CD14-positive monocyte (primary cell): ENCODE measurements around the gene HEATR1. TPM values are rescaled to one million over a fixed set of nuclear protein-coding genes. Genes with fewer than 3 reads are reported as not detected.

Experiments used
- DNase-seq, 3 donors: peaks; one replicate each; pipeline ENCODE4 v3.0.0-alpha.2; 2011 to 2022
- H2AFZ ChIP-seq: 2 replicates; pipeline ENCODE4 v1.6.0; 2012; ENCODE audit warnings: mild to moderate bottlenecking, low read depth, low read length, inconsistent platforms; ENCODE audit not compliant: insufficient read depth, poor library complexity, severe bottlenecking
- H3K27ac ChIP-seq, 2 donors: 1 replicate in 1 of 2; 2 replicates in 1 of 2; pipeline ENCODE4 v1.5.1; 2012 to 2013; ENCODE audit warnings: low read length in 2 of 2, control low read depth in 1 of 2, inconsistent platforms in 1 of 2, low read depth in 1 of 2, mild to moderate bottlenecking in 1 of 2
- H3K27me3 ChIP-seq, 2 donors: one replicate each; pipeline versions ENCODE4 v1.6.0 to v1.6.1; 2011 to 2013; ENCODE audit warnings: low read length in 2 of 2; ENCODE audit not compliant: control insufficient read depth in 2 of 2, insufficient read depth in 2 of 2
- H3K36me3 ChIP-seq, 2 donors: replicated peaks in 1 of 2; 1 replicate in 1 of 2; 2 replicates in 1 of 2; pipeline versions ENCODE4 v1.5.1 to v1.6.1; 2012 to 2013; ENCODE audit warnings: low read length in 2 of 2, control low read depth in 1 of 2, inconsistent platforms in 1 of 2, mild to moderate bottlenecking in 1 of 2; ENCODE audit not compliant: insufficient read depth in 2 of 2, control insufficient read depth in 1 of 2
- H3K4me1 ChIP-seq, 2 donors: 1 replicate in 1 of 2; 2 replicates in 1 of 2; pipeline versions ENCODE4 v1.5.1 to v1.6.1; 2012 to 2013; ENCODE audit warnings: low read length in 2 of 2, control low read depth in 1 of 2, inconsistent platforms in 1 of 2, mild to moderate bottlenecking in 1 of 2, moderate library complexity in 1 of 2; ENCODE audit not compliant: insufficient read depth in 2 of 2, control insufficient read depth in 1 of 2
- H3K4me2 ChIP-seq: replicated peaks from 2 replicates; pipeline ENCODE3; 2012; ENCODE audit warnings: low read length, moderate library complexity, mild to moderate bottlenecking; ENCODE audit not compliant: poor library complexity, severe bottlenecking; ENCODE audit errors: extremely low read depth
- H3K4me3 ChIP-seq, 3 experiments: fragments of 200-600 bp in 1 of 3; sonication (generic) in 1 of 3; replicated peaks in 1 of 3; 1 replicate in 2 of 3; 2 replicates in 1 of 3; pipeline ENCODE4 v1.5.1; 2011 to 2013; ENCODE audit warnings: low read length in 3 of 3, mild to moderate bottlenecking in 3 of 3, control low read depth in 2 of 3, low read depth in 2 of 3, inconsistent platforms in 1 of 3, moderate library complexity in 1 of 3
- H3K79me2 ChIP-seq: 2 replicates; pipeline ENCODE4 v1.6.0; 2012; ENCODE audit warnings: mild to moderate bottlenecking, control low read depth, inconsistent platforms, low read length, moderate library complexity; ENCODE audit not compliant: insufficient read depth
- H3K9ac ChIP-seq: 2 replicates; pipeline ENCODE4 v1.6.0; 2017; ENCODE audit warnings: low read length, mild to moderate bottlenecking; ENCODE audit not compliant: insufficient read depth, poor library complexity, severe bottlenecking
- H3K9me3 ChIP-seq, 2 donors: replicated peaks in 1 of 2; 1 replicate in 1 of 2; 2 replicates in 1 of 2; pipeline versions ENCODE4 v1.5.1 to v1.6.1; 2012 to 2013; ENCODE audit warnings: low read length in 2 of 2, control low read depth in 1 of 2; ENCODE audit not compliant: control insufficient read depth in 1 of 2, insufficient read depth in 1 of 2
- H4K20me1 ChIP-seq: 2 replicates; pipeline ENCODE4 v1.6.0; 2012; ENCODE audit warnings: mild to moderate bottlenecking, low read length, control low read depth, moderate library complexity; ENCODE audit not compliant: insufficient read depth
- H3K27ac Mint-ChIP-seq, 7 donors: one replicate each; pipeline ENCODE4 v1.8.0; 2020; ENCODE audit warnings: mild to moderate bottlenecking in 7 of 7, mixed read lengths in 7 of 7, moderate library complexity in 6 of 7, inconsistent platforms in 2 of 7
- H3K27me3 Mint-ChIP-seq, 3 donors: one replicate each; pipeline ENCODE4 v1.8.0; 2021 to 2022; ENCODE audit warnings: low read depth in 3 of 3, mild to moderate bottlenecking in 3 of 3, mixed read lengths in 3 of 3, moderate library complexity in 3 of 3, inconsistent platforms in 1 of 3
- H3K36me3 Mint-ChIP-seq, 2 donors: one replicate each; pipeline ENCODE4 v1.8.0; 2020; ENCODE audit warnings: mixed read lengths in 2 of 2, inconsistent platforms in 1 of 2, mild to moderate bottlenecking in 1 of 2
- H3K4me1 Mint-ChIP-seq: one replicate; pipeline ENCODE4 v1.8.0; 2020; ENCODE audit warnings: mild to moderate bottlenecking, mixed read lengths
- H3K4me3 Mint-ChIP-seq, 2 donors: one replicate each; pipeline ENCODE4 v1.8.0; 2020; ENCODE audit warnings: mild to moderate bottlenecking in 2 of 2, mixed read lengths in 2 of 2, moderate library complexity in 1 of 2
- H3K9me3 Mint-ChIP-seq, 7 donors: one replicate each; pipeline ENCODE4 v1.8.0; 2020 to 2022; ENCODE audit warnings: mixed read lengths in 7 of 7, mild to moderate bottlenecking in 6 of 7, moderate library complexity in 6 of 7, inconsistent platforms in 2 of 7
- WGBS: methylation state at CpG from one replicate; pipeline ENCODE4 v1.1.5; 2013; ENCODE audit warnings: missing lambda C conversion rate; ENCODE audit not compliant: insufficient coverage; 5-methylcytosine and 5-hydroxymethylcytosine counted together
- intact Hi-C, 2 donors: fragments of 100-400 bp; cut with micrococcal nuclease; formaldehyde crosslinking; loops; one replicate each; pipeline versions ENCODE4 v1.15.0 to v1.15.1; 2023
- polyA plus RNA-seq, 3 donors: library from polyadenylated mRNA; depleted of rRNA in 1 of 3; unstranded in 2 of 3; stranded (reverse) in 1 of 3; fragments of 300-500 nt in 2 of 3; fragments of >200 nt in 1 of 3; fragmentation: Illumina TruSeq in 2 of 3; gene quantifications; 1 replicate in 2 of 3; 2 replicates in 1 of 3; pipeline ENCODE4 v1.2.3, GENCODE V29; 2012 to 2021
- TF ChIP-seq, protein P1 (sequence below): fragments of 200-600 bp; IDR thresholded peaks from one replicate; pipeline ENCODE4 v1.8.0; 2022; ENCODE audit warnings: antibody characterized with exemption, mild to moderate bottlenecking

Gene HEATR1
- polyA plus RNA-seq, 3 donors: 2.8 to 4.2 (median 3.7) TPM

DNA sequence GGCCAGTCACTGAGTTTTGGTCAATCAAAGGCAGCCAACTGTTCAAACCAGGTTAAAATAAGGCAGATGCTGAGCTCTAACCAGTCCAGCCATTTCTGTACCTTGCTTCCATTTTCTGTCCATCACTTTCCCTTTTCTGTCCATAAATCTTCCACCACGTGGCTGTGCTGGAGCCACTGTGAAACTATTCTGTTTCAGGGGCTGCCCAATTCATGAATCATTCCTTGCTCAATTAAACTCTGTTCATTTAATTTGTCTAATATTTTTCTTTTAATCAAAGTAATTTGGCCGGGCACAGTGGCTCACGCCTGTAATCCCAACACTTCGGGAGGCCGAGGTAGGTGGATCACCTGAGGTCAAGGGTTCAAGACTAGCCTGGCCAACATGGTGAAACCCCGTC, 103.2 kb downstream of the HEATR1 start:
- intact Hi-C loops: no loop called here
- H3K27me3 ChIP-seq: no peaks in the 10 kb centered on the region
- no peak overlapping the region for H3K9ac ChIP-seq
- no peaks in the 10 kb centered on the region for H3K36me3 Mint-ChIP-seq
- no peak overlapping the region for H3K4me2 ChIP-seq
- H3K9me3 ChIP-seq: no peaks in the 10 kb centered on the region
- H3K27me3 Mint-ChIP-seq: peaks cover 0 to 5% (median 1%) of the 10 kb centered on the region in 3 donors
- peaks cover 11% of the 10 kb centered on the region for H3K4me1 Mint-ChIP-seq
- H3K27ac Mint-ChIP-seq: no peak overlapping the region
- H3K4me3 ChIP-seq: no peak overlapping the region
- peaks cover 12 to 13% of the 10 kb centered on the region in 2 donors for H3K4me1 ChIP-seq
- no peak overlapping the region for H3K27ac ChIP-seq
- no peaks in the 10 kb centered on the region for H3K79me2 ChIP-seq
- no peak for DNase-seq
- no peaks in the 10 kb centered on the region for H3K9me3 Mint-ChIP-seq
- H3K36me3 ChIP-seq: no peaks in the 10 kb centered on the region
- H3K4me3 Mint-ChIP-seq: no peak overlapping the region
- TF ChIP-seq, protein P1, sequence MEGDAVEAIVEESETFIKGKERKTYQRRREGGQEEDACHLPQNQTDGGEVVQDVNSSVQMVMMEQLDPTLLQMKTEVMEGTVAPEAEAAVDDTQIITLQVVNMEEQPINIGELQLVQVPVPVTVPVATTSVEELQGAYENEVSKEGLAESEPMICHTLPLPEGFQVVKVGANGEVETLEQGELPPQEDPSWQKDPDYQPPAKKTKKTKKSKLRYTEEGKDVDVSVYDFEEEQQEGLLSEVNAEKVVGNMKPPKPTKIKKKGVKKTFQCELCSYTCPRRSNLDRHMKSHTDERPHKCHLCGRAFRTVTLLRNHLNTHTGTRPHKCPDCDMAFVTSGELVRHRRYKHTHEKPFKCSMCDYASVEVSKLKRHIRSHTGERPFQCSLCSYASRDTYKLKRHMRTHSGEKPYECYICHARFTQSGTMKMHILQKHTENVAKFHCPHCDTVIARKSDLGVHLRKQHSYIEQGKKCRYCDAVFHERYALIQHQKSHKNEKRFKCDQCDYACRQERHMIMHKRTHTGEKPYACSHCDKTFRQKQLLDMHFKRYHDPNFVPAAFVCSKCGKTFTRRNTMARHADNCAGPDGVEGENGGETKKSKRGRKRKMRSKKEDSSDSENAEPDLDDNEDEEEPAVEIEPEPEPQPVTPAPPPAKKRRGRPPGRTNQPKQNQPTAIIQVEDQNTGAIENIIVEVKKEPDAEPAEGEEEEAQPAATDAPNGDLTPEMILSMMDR: no peak
- whole genome bisulfite sequencing: 64% methylated on average over 2 of the region's 6 CpGs
- no peak overlapping the region for H2AFZ ChIP-seq
- no peaks in the 10 kb centered on the region for H4K20me1 ChIP-seq

Other genes starting within 250 kb of the HEATR1 start
- not detected for gene EDARADD, start 210.2 kb downstream of the HEATR1 start, polyA plus RNA-seq
- 10 to 100 TPM; 58.9 to 84.6 (median 75.7) TPM for gene LGALS8, start 80.5 kb downstream of the HEATR1 start, polyA plus RNA-seq
- gene ACTN2, start 82.0 kb upstream of the HEATR1 start, polyA plus RNA-seq: under 1 TPM in 1 of 3 donors, not detected in 2; 0.07 TPM
- 1 to 10 TPM; 3.4 to 5.4 (median 4.7) TPM for gene MTR, start 190.8 kb upstream of the HEATR1 start, polyA plus RNA-seq